H1 (cell line): Measurements from ENCODE around the gene HPGDS. TPM values are rescaled to one million over a fixed set of nuclear protein-coding genes. Genes with fewer than 3 reads are reported as not detected.

Experiments
- polyA plus RNA-seq, 7 experiments: library from polyadenylated mRNA; depleted of rRNA in 3 of 7; stranded (reverse) in 5 of 7; unstranded in 2 of 7; fragments of >200 nt in 5 of 7; fragments of 200-250 nt in 2 of 7; gene quantifications; 1 replicate in 5 of 7; 2 replicates in 1 of 7; 4 replicates in 1 of 7; pipeline versions ENCODE4 v1.2.1 to v1.2.3, GENCODE V29; 2011 to 2013; ENCODE audit warnings: missing spikeins in 2 of 7, mixed read lengths in 2 of 7
- total RNA-seq: library from RNA; stranded (reverse); fragmentation: NEBNext Ultra II Directional; extraction: Animal tissue kit (Norgen Biotek cat#: 25700); gene quantifications from 2 replicates; pipeline ENCODE4 v1.2.1, GENCODE V29; 2021
- TF ChIP-seq, protein P1 (sequence below): fragments of 300-600 bp; sonication (generic); IDR thresholded peaks from 2 replicates; pipeline ENCODE4 v1.7.1; 2012; ENCODE audit warnings: low read length, moderate library complexity, mild to moderate bottlenecking, inconsistent platforms; ENCODE audit not compliant: insufficient replicate concordance

The HPGDS gene
- total and polyA plus RNA-seq, 2 of the 8 experiments (the other 6 are each of a cell fraction or from before 2014, with no cell fraction given), result not detected

DNA sequence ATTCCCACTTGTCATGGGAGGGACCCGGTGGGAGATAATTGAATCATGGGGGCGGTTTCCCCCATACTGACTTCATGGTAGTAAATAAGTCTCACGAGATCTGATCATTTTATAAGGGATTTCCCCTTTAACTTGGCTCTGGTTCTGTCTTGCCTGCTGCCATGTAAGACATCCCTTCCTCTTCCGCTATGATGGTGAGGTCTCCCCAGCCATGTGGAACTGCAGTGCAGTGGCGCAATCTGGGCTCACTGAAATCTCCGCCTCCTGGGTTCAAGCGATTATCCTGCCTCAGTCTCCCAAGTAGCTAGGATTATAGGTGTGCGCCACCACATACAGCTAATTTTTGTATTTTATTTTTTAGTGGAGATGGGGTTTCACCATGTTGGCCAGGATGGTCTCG lies 2.9 kb downstream of the HPGDS start (continued):
- TF ChIP-seq, protein P1, sequence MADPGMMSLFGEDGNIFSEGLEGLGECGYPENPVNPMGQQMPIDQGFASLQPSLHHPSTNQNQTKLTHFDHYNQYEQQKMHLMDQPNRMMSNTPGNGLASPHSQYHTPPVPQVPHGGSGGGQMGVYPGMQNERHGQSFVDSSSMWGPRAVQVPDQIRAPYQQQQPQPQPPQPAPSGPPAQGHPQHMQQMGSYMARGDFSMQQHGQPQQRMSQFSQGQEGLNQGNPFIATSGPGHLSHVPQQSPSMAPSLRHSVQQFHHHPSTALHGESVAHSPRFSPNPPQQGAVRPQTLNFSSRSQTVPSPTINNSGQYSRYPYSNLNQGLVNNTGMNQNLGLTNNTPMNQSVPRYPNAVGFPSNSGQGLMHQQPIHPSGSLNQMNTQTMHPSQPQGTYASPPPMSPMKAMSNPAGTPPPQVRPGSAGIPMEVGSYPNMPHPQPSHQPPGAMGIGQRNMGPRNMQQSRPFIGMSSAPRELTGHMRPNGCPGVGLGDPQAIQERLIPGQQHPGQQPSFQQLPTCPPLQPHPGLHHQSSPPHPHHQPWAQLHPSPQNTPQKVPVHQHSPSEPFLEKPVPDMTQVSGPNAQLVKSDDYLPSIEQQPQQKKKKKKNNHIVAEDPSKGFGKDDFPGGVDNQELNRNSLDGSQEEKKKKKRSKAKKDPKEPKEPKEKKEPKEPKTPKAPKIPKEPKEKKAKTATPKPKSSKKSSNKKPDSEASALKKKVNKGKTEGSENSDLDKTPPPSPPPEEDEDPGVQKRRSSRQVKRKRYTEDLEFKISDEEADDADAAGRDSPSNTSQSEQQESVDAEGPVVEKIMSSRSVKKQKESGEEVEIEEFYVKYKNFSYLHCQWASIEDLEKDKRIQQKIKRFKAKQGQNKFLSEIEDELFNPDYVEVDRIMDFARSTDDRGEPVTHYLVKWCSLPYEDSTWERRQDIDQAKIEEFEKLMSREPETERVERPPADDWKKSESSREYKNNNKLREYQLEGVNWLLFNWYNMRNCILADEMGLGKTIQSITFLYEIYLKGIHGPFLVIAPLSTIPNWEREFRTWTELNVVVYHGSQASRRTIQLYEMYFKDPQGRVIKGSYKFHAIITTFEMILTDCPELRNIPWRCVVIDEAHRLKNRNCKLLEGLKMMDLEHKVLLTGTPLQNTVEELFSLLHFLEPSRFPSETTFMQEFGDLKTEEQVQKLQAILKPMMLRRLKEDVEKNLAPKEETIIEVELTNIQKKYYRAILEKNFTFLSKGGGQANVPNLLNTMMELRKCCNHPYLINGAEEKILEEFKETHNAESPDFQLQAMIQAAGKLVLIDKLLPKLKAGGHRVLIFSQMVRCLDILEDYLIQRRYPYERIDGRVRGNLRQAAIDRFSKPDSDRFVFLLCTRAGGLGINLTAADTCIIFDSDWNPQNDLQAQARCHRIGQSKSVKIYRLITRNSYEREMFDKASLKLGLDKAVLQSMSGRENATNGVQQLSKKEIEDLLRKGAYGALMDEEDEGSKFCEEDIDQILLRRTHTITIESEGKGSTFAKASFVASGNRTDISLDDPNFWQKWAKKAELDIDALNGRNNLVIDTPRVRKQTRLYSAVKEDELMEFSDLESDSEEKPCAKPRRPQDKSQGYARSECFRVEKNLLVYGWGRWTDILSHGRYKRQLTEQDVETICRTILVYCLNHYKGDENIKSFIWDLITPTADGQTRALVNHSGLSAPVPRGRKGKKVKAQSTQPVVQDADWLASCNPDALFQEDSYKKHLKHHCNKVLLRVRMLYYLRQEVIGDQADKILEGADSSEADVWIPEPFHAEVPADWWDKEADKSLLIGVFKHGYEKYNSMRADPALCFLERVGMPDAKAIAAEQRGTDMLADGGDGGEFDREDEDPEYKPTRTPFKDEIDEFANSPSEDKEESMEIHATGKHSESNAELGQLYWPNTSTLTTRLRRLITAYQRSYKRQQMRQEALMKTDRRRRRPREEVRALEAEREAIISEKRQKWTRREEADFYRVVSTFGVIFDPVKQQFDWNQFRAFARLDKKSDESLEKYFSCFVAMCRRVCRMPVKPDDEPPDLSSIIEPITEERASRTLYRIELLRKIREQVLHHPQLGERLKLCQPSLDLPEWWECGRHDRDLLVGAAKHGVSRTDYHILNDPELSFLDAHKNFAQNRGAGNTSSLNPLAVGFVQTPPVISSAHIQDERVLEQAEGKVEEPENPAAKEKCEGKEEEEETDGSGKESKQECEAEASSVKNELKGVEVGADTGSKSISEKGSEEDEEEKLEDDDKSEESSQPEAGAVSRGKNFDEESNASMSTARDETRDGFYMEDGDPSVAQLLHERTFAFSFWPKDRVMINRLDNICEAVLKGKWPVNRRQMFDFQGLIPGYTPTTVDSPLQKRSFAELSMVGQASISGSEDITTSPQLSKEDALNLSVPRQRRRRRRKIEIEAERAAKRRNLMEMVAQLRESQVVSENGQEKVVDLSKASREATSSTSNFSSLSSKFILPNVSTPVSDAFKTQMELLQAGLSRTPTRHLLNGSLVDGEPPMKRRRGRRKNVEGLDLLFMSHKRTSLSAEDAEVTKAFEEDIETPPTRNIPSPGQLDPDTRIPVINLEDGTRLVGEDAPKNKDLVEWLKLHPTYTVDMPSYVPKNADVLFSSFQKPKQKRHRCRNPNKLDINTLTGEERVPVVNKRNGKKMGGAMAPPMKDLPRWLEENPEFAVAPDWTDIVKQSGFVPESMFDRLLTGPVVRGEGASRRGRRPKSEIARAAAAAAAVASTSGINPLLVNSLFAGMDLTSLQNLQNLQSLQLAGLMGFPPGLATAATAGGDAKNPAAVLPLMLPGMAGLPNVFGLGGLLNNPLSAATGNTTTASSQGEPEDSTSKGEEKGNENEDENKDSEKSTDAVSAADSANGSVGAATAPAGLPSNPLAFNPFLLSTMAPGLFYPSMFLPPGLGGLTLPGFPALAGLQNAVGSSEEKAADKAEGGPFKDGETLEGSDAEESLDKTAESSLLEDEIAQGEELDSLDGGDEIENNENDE, result no peak
